B cell (primary cell): ENCODE data around the gene NSUN5.

Source experiments
- CTCF ChIP-seq: fragments of 200-600 bp; IDR thresholded peaks from one replicate; pipeline ENCODE4 v1.8.0; 2022; ENCODE audit warnings: antibody characterized with exemption, mild to moderate bottlenecking
- EZH2 ChIP-seq: IDR thresholded peaks from 2 replicates; pipeline ENCODE4 v1.6.1; 2012; ENCODE audit warnings: borderline replicate concordance, low read depth, mild to moderate bottlenecking, moderate library complexity, low read length; ENCODE audit not compliant: insufficient read depth, poor library complexity, severe bottlenecking

GRCh38 chr7:73342645-73343044 lies 34.0 kb upstream of the NSUN5 start:
- TF ChIP-seq CTCF (no peak), EZH2 (no peak)
